Astrocyte (in vitro differentiated cells and primary cell): ENCODE data around the gene SNAI1. TPM values are rescaled to one million over a fixed set of nuclear protein-coding genes. Genes with fewer than 3 reads are reported as not detected.

ENCODE experiments used
- DNase-seq: peaks from one replicate; pipeline ENCODE4 v3.0.0-alpha.2; 2010; ENCODE audit warnings: low read depth
- FAIRE-seq: peaks from 2 replicates; lab custom pipeline; 2011; peaks lifted over from hg19 to GRCh38; lab: Jason Lieb, UNC
- H2AFZ ChIP-seq: 2 replicates; pipeline ENCODE4 v1.6.0; 2012; ENCODE audit warnings: low read depth, low read length, inconsistent platforms
- H3K27ac ChIP-seq: 2 replicates; pipeline ENCODE4 v1.5.1; 2011; ENCODE audit warnings: low read depth, low read length, inconsistent platforms
- H3K27me3 ChIP-seq: 2 replicates; pipeline ENCODE4 v1.6.0; 2011; ENCODE audit warnings: low read length, inconsistent platforms; ENCODE audit not compliant: insufficient read depth
- H3K36me3 ChIP-seq: 2 replicates; pipeline ENCODE4 v1.5.1; 2011; ENCODE audit warnings: low read length, inconsistent platforms; ENCODE audit not compliant: insufficient read depth
- H3K4me1 ChIP-seq: 2 replicates; pipeline ENCODE4 v1.5.1; 2011; ENCODE audit warnings: low read length, inconsistent platforms; ENCODE audit not compliant: insufficient read depth
- H3K4me2 ChIP-seq: 2 replicates; pipeline ENCODE4 v1.6.0; 2012; ENCODE audit warnings: low read length, inconsistent platforms
- H3K4me3 ChIP-seq: 2 replicates; pipeline ENCODE4 v1.5.1; 2011; ENCODE audit warnings: low read depth, mild to moderate bottlenecking, low read length, inconsistent platforms; ENCODE audit not compliant: insufficient read depth
- H3K79me2 ChIP-seq: 2 replicates; pipeline ENCODE4 v1.6.0; 2012; ENCODE audit warnings: mild to moderate bottlenecking, low read length, inconsistent platforms; ENCODE audit not compliant: insufficient read depth
- H3K9ac ChIP-seq: 2 replicates; pipeline ENCODE4 v1.6.0; 2012; ENCODE audit warnings: mild to moderate bottlenecking, low read length, inconsistent platforms
- H3K9me3 ChIP-seq: 2 replicates; pipeline ENCODE4 v1.5.1; 2012; ENCODE audit warnings: low read depth, mild to moderate bottlenecking, low read length, inconsistent platforms; ENCODE audit not compliant: insufficient read depth
- H4K20me1 ChIP-seq: 2 replicates; pipeline ENCODE4 v1.6.0; 2012; ENCODE audit warnings: low read length, inconsistent platforms; ENCODE audit not compliant: insufficient read depth
- H3K27ac Mint-ChIP-seq: one replicate; pipeline ENCODE4 v1.8.0; 2021; ENCODE audit warnings: mild to moderate bottlenecking, mixed read lengths; ENCODE audit not compliant: unreplicated experiment
- H3K27me3 Mint-ChIP-seq: one replicate; pipeline ENCODE4 v1.8.0; 2021; ENCODE audit warnings: low read depth, mixed read lengths; ENCODE audit not compliant: unreplicated experiment
- H3K36me3 Mint-ChIP-seq: one replicate; pipeline ENCODE4 v1.8.0; 2021; ENCODE audit warnings: low read depth, mixed read lengths; ENCODE audit not compliant: unreplicated experiment
- H3K4me1 Mint-ChIP-seq: one replicate; pipeline ENCODE4 v1.8.0; 2021; ENCODE audit warnings: low read depth, mixed read lengths; ENCODE audit not compliant: unreplicated experiment
- H3K4me3 Mint-ChIP-seq: one replicate; pipeline ENCODE4 v1.8.0; 2021; ENCODE audit warnings: mild to moderate bottlenecking, moderate library complexity, mixed read lengths; ENCODE audit not compliant: unreplicated experiment
- H3K9me3 Mint-ChIP-seq: one replicate; pipeline ENCODE4 v1.8.0; 2021; ENCODE audit warnings: mild to moderate bottlenecking, mixed read lengths; ENCODE audit not compliant: unreplicated experiment
- EZH2 ChIP-seq: IDR thresholded peaks from 2 replicates; pipeline ENCODE4 v1.6.1; 2012; ENCODE audit warnings: mild to moderate bottlenecking, low read length, inconsistent platforms; ENCODE audit not compliant: insufficient read depth
- total RNA-seq: library from RNA; stranded (reverse); gene quantifications from 2 replicates; pipeline ENCODE4 v1.2.1, GENCODE V29; 2021
- TF ChIP-seq, protein P1 (sequence below): IDR thresholded peaks from 2 replicates; pipeline ENCODE4 v1.5.1; 2011; ENCODE audit warnings: low read depth, mild to moderate bottlenecking, inconsistent platforms, low read length, moderate library complexity; ENCODE audit not compliant: insufficient read depth

The SNAI1 gene
- total RNA-seq, 1 donor from 2014 or later, result 9.1 TPM

DNA sequence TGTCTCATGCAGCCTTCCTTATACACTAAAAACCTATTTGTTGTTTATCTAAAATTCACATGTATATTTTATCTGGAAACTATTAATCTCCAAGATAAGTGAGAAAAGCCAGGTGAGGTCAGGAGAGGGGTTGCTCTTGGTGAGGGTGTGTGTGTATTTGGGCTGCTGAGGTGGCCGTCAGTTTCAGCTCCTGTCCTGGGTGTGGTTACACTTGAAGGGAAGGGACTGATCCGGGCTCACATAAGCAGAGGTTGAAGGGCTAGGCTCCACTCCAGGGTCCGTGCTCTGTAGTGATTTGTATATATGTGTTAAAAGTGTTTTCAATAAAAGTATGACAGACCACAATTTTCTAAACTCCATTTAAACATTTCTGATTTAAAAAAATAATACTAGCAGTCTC lies 13.5 kb upstream of the SNAI1 start:
- FAIRE-seq (no peak), DNase-seq (no peak)
- peak overlapping the region; percentile 13 for H3K4me2 ChIP-seq
- H3K4me1 ChIP-seq, result peaks cover 10% of the 10 kb centered on the region
- H3K4me1 Mint-ChIP-seq, result peaks cover 8% of the 10 kb centered on the region
- no peaks in the 10 kb centered on the region for H3K9me3 ChIP-seq
- H3K4me3 ChIP-seq, result no peak overlapping the region
- no peak overlapping the region for H2AFZ ChIP-seq
- no peaks in the 10 kb centered on the region for H3K27me3 ChIP-seq
- H3K36me3 Mint-ChIP-seq, result peaks cover 2% of the 10 kb centered on the region
- no peak overlapping the region for H3K4me3 Mint-ChIP-seq
- H4K20me1 ChIP-seq, result peaks cover 4% of the 10 kb centered on the region
- H3K27me3 Mint-ChIP-seq, result peaks cover 8% of the 10 kb centered on the region
- no peaks in the 10 kb centered on the region for H3K79me2 ChIP-seq
- H3K9ac ChIP-seq, result no peak overlapping the region
- TF ChIP-seq EZH2, result no peak
- TF ChIP-seq, protein P1, sequence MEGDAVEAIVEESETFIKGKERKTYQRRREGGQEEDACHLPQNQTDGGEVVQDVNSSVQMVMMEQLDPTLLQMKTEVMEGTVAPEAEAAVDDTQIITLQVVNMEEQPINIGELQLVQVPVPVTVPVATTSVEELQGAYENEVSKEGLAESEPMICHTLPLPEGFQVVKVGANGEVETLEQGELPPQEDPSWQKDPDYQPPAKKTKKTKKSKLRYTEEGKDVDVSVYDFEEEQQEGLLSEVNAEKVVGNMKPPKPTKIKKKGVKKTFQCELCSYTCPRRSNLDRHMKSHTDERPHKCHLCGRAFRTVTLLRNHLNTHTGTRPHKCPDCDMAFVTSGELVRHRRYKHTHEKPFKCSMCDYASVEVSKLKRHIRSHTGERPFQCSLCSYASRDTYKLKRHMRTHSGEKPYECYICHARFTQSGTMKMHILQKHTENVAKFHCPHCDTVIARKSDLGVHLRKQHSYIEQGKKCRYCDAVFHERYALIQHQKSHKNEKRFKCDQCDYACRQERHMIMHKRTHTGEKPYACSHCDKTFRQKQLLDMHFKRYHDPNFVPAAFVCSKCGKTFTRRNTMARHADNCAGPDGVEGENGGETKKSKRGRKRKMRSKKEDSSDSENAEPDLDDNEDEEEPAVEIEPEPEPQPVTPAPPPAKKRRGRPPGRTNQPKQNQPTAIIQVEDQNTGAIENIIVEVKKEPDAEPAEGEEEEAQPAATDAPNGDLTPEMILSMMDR, result no peak
- H3K27ac ChIP-seq, result no peak overlapping the region
- peak overlapping the region; percentile 72 for H3K27ac Mint-ChIP-seq
- no peaks in the 10 kb centered on the region for H3K36me3 ChIP-seq
- H3K9me3 Mint-ChIP-seq, result no peaks in the 10 kb centered on the region

DNA sequence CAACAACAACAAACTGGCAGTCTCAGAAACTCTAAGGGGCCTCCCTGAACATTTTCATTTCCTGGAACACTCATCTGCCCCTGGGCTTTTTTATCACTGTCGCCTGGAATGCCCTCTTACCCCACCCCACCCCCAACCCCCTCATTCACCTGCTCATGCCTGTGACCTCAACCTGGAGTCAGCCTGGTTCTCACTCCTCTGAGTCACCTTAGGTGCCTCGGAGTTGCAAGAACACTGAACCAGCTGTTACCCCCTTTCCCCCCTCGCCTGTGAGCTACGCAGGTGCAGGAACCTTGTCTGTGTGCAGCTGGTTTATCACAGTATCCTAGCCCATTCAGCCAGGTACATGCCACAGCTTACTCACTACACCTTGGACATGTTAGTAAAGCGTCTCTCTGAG lies 12.8 kb upstream of the SNAI1 start:
- Histone ChIP-seq H4K20me1 (peaks cover 4% of the 10 kb centered on the region), H3K27me3 (no peaks in the 10 kb centered on the region), H3K4me1 (peaks cover 10% of the 10 kb centered on the region), H3K27ac (no peak overlapping the region), H2AFZ (no peak overlapping the region), H3K9ac (no peak overlapping the region), H3K4me2 (no peak overlapping the region), H3K4me3 (no peak overlapping the region), H3K9me3 (no peaks in the 10 kb centered on the region), H3K79me2 (no peaks in the 10 kb centered on the region), H3K36me3 (no peaks in the 10 kb centered on the region)
- DNase-seq, result no peak
- Mint-ChIP-seq H3K9me3 (no peaks in the 10 kb centered on the region), H3K4me3 (no peak overlapping the region), H3K27ac (no peak overlapping the region), H3K36me3 (peaks cover 2% of the 10 kb centered on the region), H3K27me3 (peaks cover 8% of the 10 kb centered on the region), H3K4me1 (peaks cover 8% of the 10 kb centered on the region)
- no peak for TF ChIP-seq EZH2
- TF ChIP-seq, protein P1, result no peak
- no peak for FAIRE-seq

DNA sequence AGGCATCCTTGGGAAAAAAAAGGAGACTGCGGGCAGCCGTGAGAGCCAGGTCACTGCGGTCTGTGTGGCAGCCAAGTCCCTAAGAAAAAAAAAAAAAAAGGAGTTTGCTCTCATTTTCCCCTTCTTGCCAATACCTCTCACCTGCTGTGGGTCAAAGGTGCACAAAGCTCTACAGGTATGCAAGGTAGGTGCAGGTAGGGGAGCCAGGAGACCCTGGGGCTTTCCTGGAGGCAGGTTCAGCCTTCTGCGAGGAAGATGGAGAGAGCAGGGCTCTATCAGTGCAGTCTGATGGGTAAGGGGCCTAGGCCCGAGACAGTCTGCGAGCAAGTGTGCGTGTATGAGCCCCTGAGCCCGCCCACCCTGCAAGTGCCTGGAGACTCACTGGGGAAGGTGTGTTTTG lies 12.3 kb upstream of the SNAI1 start:
- Histone ChIP-seq H3K79me2 (no peaks in the 10 kb centered on the region), H3K9ac (no peak overlapping the region), H3K9me3 (no peaks in the 10 kb centered on the region), H3K4me3 (no peak overlapping the region), H2AFZ (no peak overlapping the region), H3K4me1 (peaks cover 10% of the 10 kb centered on the region), H4K20me1 (peaks cover 4% of the 10 kb centered on the region), H3K36me3 (no peaks in the 10 kb centered on the region), H3K4me2 (no peak overlapping the region), H3K27me3 (no peaks in the 10 kb centered on the region), H3K27ac (no peak overlapping the region)
- Mint-ChIP-seq H3K27me3 (peaks cover 8% of the 10 kb centered on the region), H3K4me3 (no peak overlapping the region), H3K9me3 (no peaks in the 10 kb centered on the region), H3K4me1 (peaks cover 8% of the 10 kb centered on the region), H3K36me3 (peaks cover 2% of the 10 kb centered on the region), H3K27ac (no peak overlapping the region)
- FAIRE-seq (no peak), DNase-seq (no peak)
- TF ChIP-seq, protein P1, result no peak
- TF ChIP-seq EZH2, result no peak
